ENCODE measurements around the gene VSIR. TPM values are rescaled to one million over a fixed set of nuclear protein-coding genes. Genes with fewer than 3 reads are reported as not detected.
A peak's percentile ranks its signal among the peaks of the same experiment; 100 is the strongest.

The VSIR gene
- total and polyA plus RNA-seq, 9 of the 15 experiments (the other 6 are each of a cell fraction or from before 2014, with no cell fraction given): 0.14 to 20.5 (median 9.3) TPM

GRCh38 chr10:71747039-71747531, 26.2 kb downstream of the VSIR start (continued):
- TF ChIP-seq, protein P1, sequence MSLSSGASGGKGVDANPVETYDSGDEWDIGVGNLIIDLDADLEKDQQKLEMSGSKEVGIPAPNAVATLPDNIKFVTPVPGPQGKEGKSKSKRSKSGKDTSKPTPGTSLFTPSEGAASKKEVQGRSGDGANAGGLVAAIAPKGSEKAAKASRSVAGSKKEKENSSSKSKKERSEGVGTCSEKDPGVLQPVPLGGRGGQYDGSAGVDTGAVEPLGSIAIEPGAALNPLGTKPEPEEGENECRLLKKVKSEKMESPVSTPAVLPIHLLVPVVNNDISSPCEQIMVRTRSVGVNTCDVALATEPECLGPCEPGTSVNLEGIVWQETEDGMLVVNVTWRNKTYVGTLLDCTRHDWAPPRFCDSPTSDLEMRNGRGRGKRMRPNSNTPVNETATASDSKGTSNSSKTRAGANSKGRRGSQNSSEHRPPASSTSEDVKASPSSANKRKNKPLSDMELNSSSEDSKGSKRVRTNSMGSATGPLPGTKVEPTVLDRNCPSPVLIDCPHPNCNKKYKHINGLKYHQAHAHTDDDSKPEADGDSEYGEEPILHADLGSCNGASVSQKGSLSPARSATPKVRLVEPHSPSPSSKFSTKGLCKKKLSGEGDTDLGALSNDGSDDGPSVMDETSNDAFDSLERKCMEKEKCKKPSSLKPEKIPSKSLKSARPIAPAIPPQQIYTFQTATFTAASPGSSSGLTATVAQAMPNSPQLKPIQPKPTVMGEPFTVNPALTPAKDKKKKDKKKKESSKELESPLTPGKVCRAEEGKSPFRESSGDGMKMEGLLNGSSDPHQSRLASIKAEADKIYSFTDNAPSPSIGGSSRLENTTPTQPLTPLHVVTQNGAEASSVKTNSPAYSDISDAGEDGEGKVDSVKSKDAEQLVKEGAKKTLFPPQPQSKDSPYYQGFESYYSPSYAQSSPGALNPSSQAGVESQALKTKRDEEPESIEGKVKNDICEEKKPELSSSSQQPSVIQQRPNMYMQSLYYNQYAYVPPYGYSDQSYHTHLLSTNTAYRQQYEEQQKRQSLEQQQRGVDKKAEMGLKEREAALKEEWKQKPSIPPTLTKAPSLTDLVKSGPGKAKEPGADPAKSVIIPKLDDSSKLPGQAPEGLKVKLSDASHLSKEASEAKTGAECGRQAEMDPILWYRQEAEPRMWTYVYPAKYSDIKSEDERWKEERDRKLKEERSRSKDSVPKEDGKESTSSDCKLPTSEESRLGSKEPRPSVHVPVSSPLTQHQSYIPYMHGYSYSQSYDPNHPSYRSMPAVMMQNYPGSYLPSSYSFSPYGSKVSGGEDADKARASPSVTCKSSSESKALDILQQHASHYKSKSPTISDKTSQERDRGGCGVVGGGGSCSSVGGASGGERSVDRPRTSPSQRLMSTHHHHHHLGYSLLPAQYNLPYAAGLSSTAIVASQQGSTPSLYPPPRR (CRISPR knock-in tag; IDR thresholded peaks at IDR 0.05; ENCODE audit: borderline replicate concordance): no peak
- TF ChIP-seq L3MBTL2 (IDR thresholded peaks at IDR 0.05) (no peak), SP2 (IDR thresholded peaks at IDR 0.05; ENCODE audit: extremely low read depth, low read depth, low read length, poor library complexity, severe bottlenecking) (no peak), MTA2 (IDR thresholded peaks at IDR 0.05; ENCODE audit: low read depth) (no peak), CBX2 (IDR thresholded peaks at IDR 0.05; ENCODE audit: insufficient read depth, low read length, poor library complexity, severe bottlenecking) (no peak), POLR3G (IDR thresholded peaks at IDR 0.05; ENCODE audit: extremely low read depth, insufficient read length, insufficient replicate concordance) (no peak), POLR2H (tag; IDR thresholded peaks at IDR 0.05; ENCODE audit: low read depth) (0 out of 2 replicates have a peak, but pooled peaks have one; percentile 3)
- TF ChIP-seq, protein P2, sequence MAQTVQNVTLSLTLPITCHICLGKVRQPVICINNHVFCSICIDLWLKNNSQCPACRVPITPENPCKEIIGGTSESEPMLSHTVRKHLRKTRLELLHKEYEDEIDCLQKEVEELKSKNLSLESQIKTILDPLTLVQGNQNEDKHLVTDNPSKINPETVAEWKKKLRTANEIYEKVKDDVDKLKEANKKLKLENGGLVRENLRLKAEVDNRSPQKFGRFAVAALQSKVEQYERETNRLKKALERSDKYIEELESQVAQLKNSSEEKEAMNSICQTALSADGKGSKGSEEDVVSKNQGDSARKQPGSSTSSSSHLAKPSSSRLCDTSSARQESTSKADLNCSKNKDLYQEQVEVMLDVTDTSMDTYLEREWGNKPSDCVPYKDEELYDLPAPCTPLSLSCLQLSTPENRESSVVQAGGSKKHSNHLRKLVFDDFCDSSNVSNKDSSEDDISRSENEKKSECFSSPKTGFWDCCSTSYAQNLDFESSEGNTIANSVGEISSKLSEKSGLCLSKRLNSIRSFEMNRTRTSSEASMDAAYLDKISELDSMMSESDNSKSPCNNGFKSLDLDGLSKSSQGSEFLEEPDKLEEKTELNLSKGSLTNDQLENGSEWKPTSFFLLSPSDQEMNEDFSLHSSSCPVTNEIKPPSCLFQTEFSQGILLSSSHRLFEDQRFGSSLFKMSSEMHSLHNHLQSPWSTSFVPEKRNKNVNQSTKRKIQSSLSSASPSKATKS (CRISPR knock-in tag; IDR thresholded peaks at IDR 0.05): no peak
- TF ChIP-seq, protein P3, sequence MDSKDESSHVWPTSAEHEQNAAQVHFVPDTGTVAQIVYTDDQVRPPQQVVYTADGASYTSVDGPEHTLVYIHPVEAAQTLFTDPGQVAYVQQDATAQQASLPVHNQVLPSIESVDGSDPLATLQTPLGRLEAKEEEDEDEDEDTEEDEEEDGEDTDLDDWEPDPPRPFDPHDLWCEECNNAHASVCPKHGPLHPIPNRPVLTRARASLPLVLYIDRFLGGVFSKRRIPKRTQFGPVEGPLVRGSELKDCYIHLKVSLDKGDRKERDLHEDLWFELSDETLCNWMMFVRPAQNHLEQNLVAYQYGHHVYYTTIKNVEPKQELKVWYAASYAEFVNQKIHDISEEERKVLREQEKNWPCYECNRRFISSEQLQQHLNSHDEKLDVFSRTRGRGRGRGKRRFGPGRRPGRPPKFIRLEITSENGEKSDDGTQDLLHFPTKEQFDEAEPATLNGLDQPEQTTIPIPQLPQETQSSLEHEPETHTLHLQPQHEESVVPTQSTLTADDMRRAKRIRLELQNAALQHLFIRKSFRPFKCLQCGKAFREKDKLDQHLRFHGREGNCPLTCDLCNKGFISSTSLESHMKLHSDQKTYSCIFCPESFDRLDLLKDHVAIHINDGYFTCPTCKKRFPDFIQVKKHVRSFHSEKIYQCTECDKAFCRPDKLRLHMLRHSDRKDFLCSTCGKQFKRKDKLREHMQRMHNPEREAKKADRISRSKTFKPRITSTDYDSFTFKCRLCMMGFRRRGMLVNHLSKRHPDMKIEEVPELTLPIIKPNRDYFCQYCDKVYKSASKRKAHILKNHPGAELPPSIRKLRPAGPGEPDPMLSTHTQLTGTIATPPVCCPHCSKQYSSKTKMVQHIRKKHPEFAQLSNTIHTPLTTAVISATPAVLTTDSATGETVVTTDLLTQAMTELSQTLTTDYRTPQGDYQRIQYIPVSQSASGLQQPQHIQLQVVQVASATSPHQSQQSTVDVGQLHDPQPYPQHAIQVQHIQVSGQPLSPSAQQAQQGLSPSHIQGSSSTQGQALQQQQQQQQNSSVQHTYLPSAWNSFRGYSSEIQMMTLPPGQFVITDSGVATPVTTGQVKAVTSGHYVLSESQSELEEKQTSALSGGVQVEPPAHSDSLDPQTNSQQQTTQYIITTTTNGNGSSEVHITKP (IDR thresholded peaks at IDR 0.05; ENCODE audit: partially characterized antibody): no peak
